HTERT RPE-1 (cell line): Measurements from ENCODE around the gene TNFAIP1.

Experiments
- in situ Hi-C: fragments of 300-500 bp; cut with MboI; formaldehyde crosslinking; loops from 4 replicates; pipeline ENCODE4 v1.14.3; 2020; ENCODE audit warnings: low sequenced_read_pairs

Gene TNFAIP1

DNA sequence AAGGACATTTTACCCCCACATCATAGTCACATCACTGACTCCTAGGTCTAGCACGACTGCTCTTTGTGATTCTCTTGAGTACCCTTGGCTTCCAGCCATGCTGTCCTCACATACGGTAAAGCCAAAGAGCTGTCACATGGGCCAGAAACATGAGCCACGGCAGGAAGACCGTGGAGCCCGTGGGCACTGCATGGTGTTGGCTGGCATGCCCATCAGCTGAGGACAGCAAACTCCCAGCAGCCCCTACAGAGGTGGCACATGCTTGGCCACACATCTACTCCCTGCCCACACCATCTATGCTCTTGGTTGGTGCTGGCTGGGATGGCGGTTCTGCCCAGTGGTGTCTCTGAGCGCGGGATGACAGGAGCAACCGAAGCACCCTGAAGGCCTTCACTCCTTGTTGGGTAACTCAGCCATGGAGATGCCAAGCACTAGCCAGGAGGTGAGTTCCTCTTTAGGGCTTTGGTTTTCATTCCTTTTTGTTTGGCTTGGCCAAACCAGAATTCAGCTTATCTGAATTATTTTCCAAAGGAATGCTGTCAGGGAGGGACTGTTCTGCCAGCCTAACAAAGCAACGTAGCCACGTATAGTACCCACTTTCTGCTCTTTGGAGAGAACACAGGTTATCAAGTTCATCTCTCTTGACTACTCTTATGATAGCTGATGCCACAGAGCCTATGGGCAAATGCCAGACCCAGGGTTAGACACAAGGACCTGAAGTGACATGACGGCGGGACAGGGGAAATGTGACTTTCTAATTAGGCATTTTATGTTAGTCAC, 10.0 kb downstream of the TNFAIP1 start:
- in situ Hi-C loops = no loop called here

DNA sequence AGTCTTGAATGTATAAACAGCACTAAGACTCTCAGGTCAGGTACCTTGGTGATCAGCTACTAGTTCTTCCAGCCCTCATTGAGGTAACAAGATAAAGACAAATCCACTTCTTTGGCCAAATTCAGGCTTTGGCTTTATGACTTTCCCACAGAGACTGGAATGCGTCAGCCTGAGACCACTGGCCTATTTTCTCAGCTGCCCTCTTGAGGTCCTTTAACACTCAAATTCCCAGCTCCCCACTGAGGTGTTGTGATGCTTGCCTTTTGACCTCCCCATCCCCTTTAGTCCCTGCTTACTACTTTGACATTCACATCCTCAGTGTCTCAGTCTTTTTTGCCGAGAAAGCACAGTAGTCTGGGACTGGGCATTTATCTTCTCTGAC, 10.6 kb downstream of the TNFAIP1 start:
- in situ Hi-C loops = no loop called here

DNA sequence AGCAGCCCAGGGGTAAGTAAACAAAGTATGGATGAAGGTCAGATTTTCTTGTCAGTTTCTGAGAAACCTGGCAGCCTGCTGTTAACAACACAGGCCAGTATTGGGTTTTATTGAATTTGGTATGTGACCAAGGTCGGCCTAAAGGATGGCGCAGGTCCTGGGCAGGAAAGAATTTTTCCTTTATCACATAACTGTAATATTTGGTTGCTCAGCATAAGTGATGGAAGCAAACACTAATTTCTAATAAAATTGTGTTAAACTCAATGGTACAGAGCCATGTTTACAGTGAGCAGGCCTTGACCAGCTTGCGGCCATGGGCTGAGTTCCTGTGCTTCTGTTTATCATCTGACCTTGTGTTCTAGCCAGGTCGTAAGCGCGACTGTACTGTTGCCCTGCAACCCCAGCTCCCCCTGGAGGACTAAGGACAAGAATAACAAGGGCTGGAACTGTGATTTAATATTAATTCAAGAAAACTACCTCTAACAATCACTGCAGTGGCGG, 11.2 kb downstream of the TNFAIP1 start:
- in situ Hi-C loops = no loop called here

DNA sequence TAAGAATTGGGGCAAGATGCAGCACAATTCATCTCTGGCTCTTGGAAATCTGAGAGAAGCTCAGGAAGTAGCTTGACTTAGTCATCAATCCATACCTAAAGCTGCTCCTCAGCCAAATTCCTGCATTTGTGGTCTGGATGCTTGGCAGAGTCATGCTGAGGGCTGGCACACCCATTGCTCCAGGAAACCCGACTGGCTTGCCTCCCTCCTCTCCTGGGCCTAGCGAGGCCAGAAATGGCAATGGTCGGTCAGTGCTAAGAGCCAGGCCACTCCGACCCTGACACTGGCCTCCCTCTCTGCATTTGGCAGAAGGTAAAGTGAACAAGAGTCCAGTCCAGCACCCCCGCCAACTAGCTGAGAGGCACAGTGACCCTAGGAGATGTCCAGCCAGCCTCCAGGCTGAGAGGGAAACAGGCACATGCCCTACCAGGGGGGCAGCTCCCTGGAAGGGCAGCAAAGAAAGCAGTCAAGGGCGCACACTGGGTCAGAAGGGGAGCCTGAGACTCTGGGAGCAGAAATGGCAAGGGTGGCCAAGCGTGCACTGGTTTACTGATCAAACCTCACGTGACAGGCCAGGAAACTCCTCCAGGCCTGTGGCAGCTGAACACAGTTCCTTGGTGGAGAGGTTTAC, 11.8 kb downstream of the TNFAIP1 start:
- in situ Hi-C loops = no loop called here

DNA sequence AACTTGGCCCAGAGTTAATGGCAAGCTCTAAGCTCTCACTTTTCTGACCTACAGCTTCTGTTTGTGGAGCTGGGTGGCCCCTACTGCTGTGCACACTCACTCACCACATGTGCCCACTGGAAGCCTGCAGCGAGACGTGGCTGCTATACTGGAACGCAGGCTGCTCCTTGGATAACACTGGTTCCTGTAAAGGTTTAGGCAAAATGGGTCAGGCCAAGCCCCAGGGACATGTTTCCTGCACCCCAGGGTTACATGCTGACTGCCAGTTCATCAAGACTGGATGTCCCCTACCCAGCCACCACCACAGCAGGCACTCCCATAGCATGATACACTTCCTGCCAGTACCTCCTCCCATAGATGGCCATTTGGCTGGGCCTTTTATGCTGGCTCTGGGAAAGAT, 13.4 kb downstream of the TNFAIP1 start:
- in situ Hi-C loops = no loop called here

DNA sequence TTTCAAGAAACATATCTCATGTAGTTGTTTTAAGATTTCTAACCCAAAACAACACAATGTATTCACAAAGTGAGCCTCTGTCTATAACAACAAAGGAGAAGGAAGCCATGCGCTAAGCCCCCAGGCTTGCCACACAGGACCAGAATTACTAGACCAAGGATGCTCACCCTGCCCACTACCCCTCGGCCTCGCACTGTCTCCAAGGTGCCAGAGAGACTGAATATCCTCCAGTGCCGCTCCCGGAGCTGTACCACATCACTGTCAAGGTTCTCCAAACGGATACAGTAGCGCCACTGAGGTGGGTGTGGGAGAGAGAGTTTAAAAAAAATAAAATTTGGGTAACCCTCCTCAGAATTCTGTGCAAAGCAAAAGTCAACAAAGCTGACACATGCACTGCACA, 14.7 kb downstream of the TNFAIP1 start:
- in situ Hi-C loops = no loop called here

DNA sequence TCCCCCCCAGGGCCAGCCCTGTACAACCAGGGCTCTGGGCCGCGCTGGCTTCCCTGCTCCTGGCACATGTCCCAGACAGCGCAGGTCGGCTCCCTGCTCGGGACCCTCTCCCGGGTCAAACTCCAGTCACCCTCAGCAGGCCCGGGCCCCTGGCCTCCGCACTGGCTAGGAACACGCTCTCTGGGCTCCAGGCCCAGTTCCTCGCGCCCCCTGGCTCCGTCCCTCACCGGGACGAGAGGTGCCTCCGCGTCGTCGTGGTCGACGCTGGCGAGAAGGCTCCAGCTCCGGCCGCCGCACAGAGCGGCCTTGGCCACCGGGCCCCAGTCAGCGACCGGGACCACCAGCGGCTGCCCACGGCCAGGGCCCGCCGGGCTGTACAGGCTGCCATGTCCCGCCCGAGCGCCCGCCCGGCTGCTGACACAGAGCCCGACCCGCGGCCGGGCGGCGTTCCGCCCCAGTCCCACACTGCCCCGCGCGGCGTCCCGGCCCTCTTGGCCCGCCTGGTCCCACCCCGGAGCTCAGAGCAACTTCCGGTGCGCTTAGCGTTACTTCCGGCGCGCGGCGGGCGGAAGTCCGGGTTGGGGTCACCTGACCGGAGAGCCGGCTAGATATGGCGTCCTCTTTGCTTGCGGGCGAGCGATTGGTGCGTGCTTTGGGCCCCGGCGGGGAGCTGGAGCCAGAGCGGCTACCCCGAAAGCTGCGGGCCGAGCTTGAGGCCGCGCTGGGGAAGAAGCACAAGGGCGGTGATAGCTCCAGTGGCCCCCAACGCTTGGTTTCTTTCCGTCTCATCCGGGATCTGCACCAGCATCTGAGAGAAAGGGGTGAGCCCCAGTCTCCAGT, 21.7 kb downstream of the TNFAIP1 start, which contains the start of gene POLDIP2:
TSS of gene POLDIP2 (minus strand) at position 467 of the 840 bp plus-strand sequence. CDS start at position 388, 79 bp downstream.
- in situ Hi-C loops = no loop called here

DNA sequence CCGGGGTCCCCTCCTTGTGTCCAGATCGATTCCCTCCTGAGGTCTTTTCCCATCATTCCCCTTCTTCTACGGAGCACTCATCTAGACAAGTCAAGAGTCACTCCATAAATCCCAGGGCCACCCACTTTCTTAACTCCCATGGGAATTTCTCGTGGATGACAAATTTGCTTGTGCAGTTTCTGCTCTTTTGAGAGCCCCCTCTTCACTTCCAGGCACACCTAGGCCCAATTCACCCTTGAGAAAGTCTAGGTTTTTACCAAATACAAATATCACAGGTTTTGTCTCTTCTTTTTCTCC, 22.3 kb downstream of the TNFAIP1 start:
- in situ Hi-C loops = no loop called here

DNA sequence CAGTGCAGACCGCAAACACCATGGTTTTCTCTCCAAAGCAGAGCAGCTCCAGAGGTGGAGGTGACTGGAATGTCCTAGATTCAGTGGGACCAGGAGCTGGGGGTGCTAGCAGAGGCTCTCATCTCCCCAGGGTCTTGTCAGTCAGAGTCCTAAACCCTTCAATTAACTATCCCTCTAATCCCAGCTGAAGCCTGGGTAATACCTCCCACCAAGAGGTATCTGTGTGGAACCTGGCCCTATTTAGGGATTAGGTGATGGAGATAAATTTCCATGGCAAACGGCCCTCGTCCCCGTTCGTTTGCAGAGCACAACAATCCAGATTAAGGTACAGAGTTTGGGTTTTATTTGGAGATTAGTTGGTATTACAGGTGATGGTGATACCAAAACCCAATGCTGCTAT, 27.6 kb downstream of the TNFAIP1 start:
- in situ Hi-C loops = no loop called here

DNA sequence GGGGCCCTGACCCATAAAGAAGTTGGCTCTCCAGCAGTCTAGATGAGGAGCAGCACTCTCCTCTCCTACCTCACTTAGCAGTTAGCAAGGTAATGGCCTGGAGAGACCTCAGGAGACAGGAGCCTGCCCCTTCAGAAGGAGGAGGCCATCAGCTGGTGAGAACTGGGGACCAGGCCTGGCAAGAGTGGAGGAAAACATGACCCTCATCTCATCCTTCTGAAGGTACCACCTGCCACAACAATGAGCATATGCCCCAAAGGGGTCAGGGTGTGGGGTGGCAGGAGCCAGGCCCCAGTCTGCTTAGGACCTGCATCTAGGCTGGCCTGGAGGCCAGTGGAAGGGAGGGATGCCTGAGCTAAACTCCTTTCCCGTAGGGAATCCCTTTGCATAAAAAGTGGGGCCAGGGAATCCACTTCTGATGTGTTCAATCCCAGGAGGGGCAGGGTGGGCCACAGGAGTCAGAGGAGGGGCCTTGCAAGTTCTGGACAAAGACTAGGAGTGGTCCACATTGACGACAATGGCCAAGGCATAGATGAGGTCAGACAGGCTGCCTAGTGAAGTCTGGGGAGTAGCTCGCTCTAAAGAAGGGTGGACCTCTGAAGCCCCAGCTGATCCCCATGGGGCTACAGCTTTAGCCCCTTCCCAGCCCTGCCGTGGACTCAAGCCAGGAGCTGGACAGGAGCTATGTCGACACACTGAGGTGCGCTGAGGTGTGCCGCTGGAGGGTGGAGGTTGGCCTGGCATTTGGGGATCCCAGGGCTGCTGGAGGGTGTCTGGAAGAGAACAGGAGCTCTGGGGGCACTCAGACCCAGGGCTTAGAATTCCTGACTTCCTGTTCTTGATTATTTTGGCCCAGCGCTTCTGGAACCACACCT, 28.5 kb downstream of the TNFAIP1 start:
- in situ Hi-C loops = no loop called here

DNA sequence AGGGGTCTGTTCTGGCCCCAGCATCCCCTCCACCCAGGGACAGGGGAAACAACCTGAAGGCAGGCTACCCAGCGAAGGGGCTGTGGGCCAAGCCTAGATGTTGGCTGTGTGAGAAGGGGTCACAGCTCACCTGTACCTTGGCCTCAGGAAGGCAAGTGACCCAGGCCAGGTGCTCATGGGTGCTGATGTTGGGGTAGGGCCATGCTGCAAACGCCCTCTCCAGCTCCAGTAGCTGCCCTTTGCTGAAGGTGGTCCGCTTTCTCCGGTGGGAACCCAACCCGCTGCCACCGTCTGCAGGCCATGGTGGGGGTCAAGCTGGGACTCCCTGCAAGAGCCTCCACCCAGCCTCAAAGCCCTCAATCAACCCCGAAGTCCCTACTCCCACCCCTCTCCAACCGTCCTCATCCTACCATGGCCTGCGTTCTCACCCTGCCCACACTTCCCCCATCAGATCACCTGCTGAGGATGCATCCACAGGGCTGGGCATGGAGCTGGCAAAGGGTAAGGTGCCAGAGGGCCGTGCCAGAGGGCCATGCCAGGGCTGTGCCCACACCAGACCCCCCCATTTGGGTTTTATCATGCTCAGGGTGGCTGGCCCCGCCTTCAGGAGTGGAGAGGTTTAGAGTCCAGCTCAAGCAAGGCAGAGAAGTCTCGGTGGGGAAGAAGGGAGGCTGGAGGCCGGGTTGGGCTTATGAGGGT, 29.3 kb downstream of the TNFAIP1 start, which contains the start of gene SEBOX:
TSS of gene SEBOX (minus strand) at position 535 of the 699 bp plus-strand sequence. CDS start at position 487, 48 bp downstream.
- in situ Hi-C loops = no loop called here

DNA sequence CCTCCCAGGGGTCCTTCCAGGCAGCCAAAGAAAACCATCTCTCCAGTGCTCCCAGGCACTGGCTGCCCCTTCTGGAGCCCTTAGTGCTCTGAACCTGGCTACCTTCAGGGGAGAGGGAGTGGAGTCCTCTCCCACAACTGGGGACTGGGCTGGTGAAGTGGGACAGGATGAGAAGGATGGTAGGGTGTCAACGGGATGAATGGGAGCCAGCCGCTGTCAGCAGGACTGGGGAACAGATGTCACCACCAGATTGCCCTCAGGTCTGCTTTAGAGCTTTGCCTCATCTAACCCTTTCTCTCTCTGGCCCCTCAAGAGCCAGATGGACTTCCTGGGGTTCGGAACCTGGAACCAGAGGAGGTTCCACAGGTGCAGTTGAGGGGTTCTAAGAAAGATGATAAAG, 29.9 kb downstream of the TNFAIP1 start:
- in situ Hi-C loops = no loop called here

DNA sequence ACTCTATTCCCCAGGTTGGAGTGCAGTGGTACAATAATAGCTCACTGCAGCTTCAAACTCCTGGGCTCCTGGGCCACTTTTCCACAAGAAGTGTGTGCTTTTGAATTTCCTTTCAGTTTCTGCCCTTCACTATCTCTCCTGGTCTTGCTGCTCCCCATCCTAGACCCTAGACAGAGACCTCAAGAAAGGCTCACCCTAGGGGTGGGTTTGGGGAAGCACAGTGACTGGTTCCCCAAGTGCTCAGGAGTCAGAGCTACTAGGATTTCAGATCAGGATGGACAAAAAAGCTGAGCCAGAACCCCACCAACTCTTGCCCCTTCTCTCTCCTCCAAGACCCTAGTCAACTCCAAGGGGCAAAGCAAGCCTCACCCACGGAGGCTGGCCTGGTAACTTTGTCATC, 31.0 kb downstream of the TNFAIP1 start:
- in situ Hi-C loops = no loop called here

DNA sequence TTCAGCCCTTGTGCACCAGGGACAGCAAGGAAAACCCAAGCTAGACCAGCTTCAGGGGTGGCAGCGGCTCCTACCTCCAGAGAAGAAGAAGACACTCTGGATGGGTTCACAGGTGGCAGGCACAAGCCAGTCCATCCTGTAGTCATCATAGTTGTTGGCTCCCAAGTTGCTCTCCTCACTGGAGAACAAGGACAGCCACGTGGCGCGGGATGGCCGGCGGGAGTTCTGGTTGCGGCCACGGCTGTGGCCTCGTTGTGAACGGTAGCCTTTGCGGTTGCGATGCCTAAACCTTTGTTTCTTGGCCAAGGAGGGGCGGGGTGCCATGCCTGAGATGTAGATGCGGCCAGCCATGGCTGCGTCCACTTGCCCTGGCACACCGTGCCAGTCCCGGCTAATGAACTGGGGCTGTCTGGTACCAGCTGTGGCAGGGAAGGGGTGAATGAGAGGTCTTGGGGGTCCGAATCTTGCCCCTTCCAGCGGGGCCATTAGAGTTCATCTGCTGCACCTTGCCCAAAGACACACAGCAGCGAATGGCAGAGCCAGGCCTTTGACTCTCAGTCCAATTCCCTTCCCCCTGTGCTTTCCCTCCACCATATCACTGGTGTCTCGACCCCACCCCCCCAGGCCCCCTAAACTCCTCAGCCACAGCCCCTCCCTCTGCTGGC, 32.2 kb downstream of the TNFAIP1 start:
- in situ Hi-C loops = no loop called here

DNA sequence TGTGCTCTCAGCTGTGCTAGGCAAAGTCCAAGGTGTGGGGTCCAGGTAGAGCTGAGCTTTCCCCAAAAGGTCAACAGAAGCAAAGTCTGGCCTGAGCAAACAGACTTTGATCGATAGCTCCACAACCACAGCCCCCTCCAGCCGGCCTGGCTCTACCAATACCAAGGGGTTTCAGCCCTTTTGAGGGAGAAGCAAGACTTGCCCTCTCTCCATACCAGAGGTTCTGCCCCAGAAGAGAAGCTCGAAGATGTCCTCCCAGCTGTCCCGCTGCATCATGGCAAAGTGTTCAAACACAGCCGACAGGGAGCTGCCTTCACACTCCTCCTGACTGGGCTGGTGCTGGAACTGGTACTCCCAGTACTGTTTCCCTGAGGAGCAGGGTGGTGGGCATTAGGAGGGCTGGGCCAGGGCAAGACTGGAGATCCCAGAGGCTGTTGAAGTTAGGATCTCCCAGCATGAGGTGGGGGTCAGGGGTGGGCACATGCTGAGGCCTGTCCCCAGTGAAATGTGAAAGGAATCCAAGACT, 32.8 kb downstream of the TNFAIP1 start:
- in situ Hi-C loops = no loop called here

DNA sequence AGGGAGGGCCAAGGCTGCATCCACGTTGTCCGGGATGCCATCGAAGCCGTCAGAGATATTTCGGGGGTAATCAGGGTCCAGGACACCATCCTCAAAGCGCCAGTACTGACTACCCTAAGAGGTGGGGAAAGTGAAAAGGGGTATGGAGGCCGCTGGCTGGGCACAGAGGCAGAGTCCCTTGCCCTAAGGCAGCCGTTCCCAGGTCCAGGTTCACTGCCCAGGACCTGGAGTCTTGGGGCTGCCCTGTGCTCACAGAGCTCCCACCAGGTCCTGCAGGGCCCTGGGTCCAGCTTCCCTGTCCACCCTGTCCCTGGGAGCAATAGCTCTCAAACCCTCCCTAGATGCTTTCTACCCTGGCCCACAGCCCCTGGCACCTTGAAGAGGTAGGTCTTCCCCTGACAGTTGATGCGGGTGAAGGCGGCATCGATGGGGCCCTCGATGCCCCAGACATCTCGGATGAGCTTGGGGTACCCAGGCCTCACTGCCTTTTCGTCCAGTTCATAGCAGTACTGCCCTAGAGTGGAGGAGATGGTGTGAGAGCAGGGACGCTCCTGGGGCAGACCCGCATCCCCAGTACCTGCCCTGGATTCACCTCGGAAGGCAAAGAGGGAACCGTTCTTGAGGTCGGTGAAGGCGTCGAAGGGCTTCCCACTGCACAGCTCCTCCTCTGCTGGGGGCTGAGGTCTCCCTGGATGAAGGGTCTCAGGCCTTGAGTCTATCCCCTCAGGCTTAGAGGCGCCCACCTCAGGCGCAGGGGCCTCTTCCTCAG, 33.5 kb downstream of the TNFAIP1 start:
- in situ Hi-C loops = no loop called here

DNA sequence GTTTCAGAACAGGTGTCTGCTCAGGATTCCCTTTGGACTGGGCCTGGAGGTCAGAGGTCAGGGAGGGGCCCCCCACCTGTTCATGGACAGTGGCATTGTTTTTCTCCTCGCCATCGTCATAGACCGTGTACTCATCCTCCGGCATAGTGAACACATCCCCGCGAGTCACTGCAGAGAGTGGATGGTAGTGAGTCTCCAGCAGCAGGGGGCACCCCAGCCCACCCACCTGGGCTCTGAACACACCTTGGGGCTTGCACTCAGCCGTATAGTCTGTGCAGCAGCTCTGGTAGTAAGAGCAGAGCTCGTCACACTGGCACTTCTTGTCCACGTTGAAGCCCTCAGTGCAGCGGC, 34.1 kb downstream of the TNFAIP1 start:
- in situ Hi-C loops = no loop called here

DNA sequence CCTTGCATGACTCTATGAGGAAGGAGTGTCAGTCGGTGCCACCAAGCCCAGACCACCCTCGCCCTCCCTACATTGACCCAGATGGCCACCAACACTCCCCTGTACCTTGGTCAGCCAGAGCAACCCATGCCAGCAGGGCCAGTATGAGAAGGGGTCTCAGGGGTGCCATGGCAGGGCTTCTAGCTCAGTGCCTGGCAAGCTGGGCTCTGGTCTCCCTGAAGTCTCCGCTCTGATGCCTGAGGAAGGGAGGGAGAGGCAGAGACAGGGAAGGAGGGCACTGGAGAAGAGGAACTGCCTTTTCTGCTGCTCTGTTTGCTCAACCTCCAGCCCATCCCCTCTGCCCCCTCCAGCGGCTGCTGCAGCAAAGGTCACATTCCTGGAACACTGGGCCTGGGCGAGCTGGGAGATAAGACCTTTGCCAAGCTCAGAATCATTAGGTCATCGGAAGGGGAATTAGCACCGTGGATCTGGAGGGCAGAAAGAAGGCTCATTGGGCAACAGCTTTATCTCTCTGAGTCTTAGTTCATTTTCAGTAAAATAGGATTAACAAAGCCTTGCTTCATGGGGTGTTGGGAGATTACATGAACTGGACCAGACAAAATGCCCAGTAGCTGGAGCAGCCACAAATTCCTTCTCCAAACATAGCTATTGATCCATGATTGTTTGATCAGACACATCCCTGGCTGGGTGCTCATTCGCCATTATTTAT, 34.6 kb downstream of the TNFAIP1 start, which contains the start of gene VTN:
TSS of gene VTN (minus strand) at position 273 of the 709 bp plus-strand sequence. CDS start at position 169, 104 bp downstream.
- in situ Hi-C loops = no loop called here
